ENCODE results near the gene POLR3C.
"Not testable (repeated sequence)": the region's sequence is repeated elsewhere in the genome, so short reads cannot be mapped to it uniquely, and the experiment has no call there.

POLR3C gene

GRCh38 chr1:145822779-145823331 is 1.1 kb upstream of the POLR3C start:
- in situ Hi-C loops (cut with MboI; ENCODE audit: low sequenced_read_pairs): not testable (repeated sequence)

GRCh38 chr1:145824499-145824842 is 471 bp downstream of the POLR3C start:
- in situ Hi-C loops (cut with MboI; ENCODE audit: low sequenced_read_pairs): no loop called here

- in situ Hi-C loops (cut with MboI; ENCODE audit: low sequenced_read_pairs): no loop called here
Measured at GRCh38 chr1:145826030-145826429, 2.0 kb downstream of the POLR3C start.

- in situ Hi-C loops (cut with MboI; ENCODE audit: low sequenced_read_pairs): no loop called here
Measured at GRCh38 chr1:145827966-145828365, 4.0 kb downstream of the POLR3C start.

GRCh38 chr1:145828367-145829026 is 4.5 kb downstream of the POLR3C start:
- in situ Hi-C loops (cut with MboI; ENCODE audit: low sequenced_read_pairs): no loop called here

GRCh38 chr1:145830810-145831209 is 6.8 kb downstream of the POLR3C start:
- in situ Hi-C loops (cut with MboI; ENCODE audit: low sequenced_read_pairs): not testable (repeated sequence)

GRCh38 chr1:145837656-145838055 is 13.7 kb downstream of the POLR3C start:
- in situ Hi-C loops (cut with MboI; ENCODE audit: low sequenced_read_pairs): no loop called here

GRCh38 chr1:145843031-145843430 is 19.0 kb downstream of the POLR3C start:
- in situ Hi-C loops (cut with MboI; ENCODE audit: low sequenced_read_pairs): no loop called here

- in situ Hi-C loops (cut with MboI; ENCODE audit: low sequenced_read_pairs): no loop called here
Measured at GRCh38 chr1:145845144-145845513, 21.1 kb downstream of the POLR3C start.

GRCh38 chr1:145845514-145846161 is 21.6 kb downstream of the POLR3C start, which contains the start of gene NUDT17:
Gene NUDT17 (plus strand): TSS chr1:145845630. CDS start chr1:145845641, 11 bp downstream.
- in situ Hi-C loops (cut with MboI; ENCODE audit: low sequenced_read_pairs): no loop called here

GRCh38 chr1:145846201-145846612 is 22.2 kb downstream of the POLR3C start:
- in situ Hi-C loops (cut with MboI; ENCODE audit: low sequenced_read_pairs): no loop called here

GRCh38 chr1:145847827-145848226 is 23.8 kb downstream of the POLR3C start:
- in situ Hi-C loops (cut with MboI; ENCODE audit: low sequenced_read_pairs): no loop called here

- in situ Hi-C loops (cut with MboI; ENCODE audit: low sequenced_read_pairs): no loop called here
Measured at GRCh38 chr1:145849356-145850160, 25.6 kb downstream of the POLR3C start.

GRCh38 chr1:145855426-145855948 is 31.5 kb downstream of the POLR3C start:
- in situ Hi-C loops (cut with MboI; ENCODE audit: low sequenced_read_pairs): no loop called here

- in situ Hi-C loops (cut with MboI; ENCODE audit: low sequenced_read_pairs): no loop called here
Measured at GRCh38 chr1:145857170-145857569, 33.2 kb downstream of the POLR3C start.

- in situ Hi-C loops (cut with MboI; ENCODE audit: low sequenced_read_pairs): no loop called here
Measured at GRCh38 chr1:145858238-145858900, 34.4 kb downstream of the POLR3C start.

GRCh38 chr1:145858901-145859490 is 35.0 kb downstream of the POLR3C start, which contains the start of gene PIAS3:
Gene PIAS3 (minus strand): TSS chr1:145859081. CDS start chr1:145858990, 91 bp downstream.
- in situ Hi-C loops (cut with MboI; ENCODE audit: low sequenced_read_pairs): no loop called here

- in situ Hi-C loops (cut with MboI; ENCODE audit: low sequenced_read_pairs): no loop called here
Measured at GRCh38 chr1:145859491-145860023, 35.6 kb downstream of the POLR3C start.

- in situ Hi-C loops (cut with MboI; ENCODE audit: low sequenced_read_pairs): no loop called here
Measured at GRCh38 chr1:145863282-145864018, 39.5 kb downstream of the POLR3C start.

All from hTERT RPE-1 (cell line).